Gastrocnemius medialis (tissue), 4 donors: ENCODE data around the gene REL. TPM values are rescaled to one million over a fixed set of nuclear protein-coding genes. Genes with fewer than 3 reads are reported as not detected.
"Not testable (repeated sequence)": the region's sequence is repeated elsewhere in the genome, so short reads cannot be mapped to it uniquely, and the experiment has no call there.

Experiments
- ATAC-seq, 2 donors: fragments of 150-250 bp; one replicate each; pipeline ENCODE4 v1.9.1; 2016
- DNase-seq, 2 donors: peaks; one replicate each; pipeline ENCODE4 v3.0.0-alpha.2; 2019
- H3K27ac ChIP-seq, 4 donors: fragments of 200-600 bp; sonication (generic); 1 replicate in 1 of 4; 2 replicates in 3 of 4; pipeline ENCODE4 v1.5.1; 2016 to 2018; ENCODE audit warnings: mild to moderate bottlenecking in 2 of 4, moderate library complexity in 1 of 4
- H3K27me3 ChIP-seq, 3 donors: fragments of 200-600 bp; sonication (generic) in 2 of 3; 1 replicate in 1 of 3; 2 replicates in 2 of 3; pipeline versions ENCODE4 v1.5.1 to v1.6.0; 2016 to 2019; ENCODE audit warnings: mild to moderate bottlenecking in 1 of 3, moderate library complexity in 1 of 3
- H3K36me3 ChIP-seq, 2 donors: fragments of 200-600 bp; sonication (generic) in 1 of 2; one replicate each; pipeline ENCODE4 v1.5.1; 2017 to 2018
- H3K4me1 ChIP-seq, 2 donors: fragments of 200-600 bp; sonication (generic) in 1 of 2; one replicate each; pipeline ENCODE4 v1.5.1; 2016 to 2017; ENCODE audit warnings: mild to moderate bottlenecking in 2 of 2
- H3K4me3 ChIP-seq, 4 donors: fragments of 200-600 bp; sonication (generic) in 3 of 4; 1 replicate in 1 of 4; 2 replicates in 3 of 4; pipeline ENCODE4 v1.5.1; 2016 to 2019; ENCODE audit warnings: mild to moderate bottlenecking in 2 of 4
- H3K9me3 ChIP-seq, 3 donors: fragments of 200-600 bp; sonication (generic) in 2 of 3; 1 replicate in 1 of 3; 2 replicates in 2 of 3; pipeline ENCODE4 v1.5.1; 2016 to 2019
- CTCF ChIP-seq, 5 experiments: fragments of 450-650 bp in 3 of 5; fragments of 200-600 bp in 2 of 5; sonication (generic) in 2 of 5; IDR thresholded peaks in 4 of 5; conservative IDR thresholded peaks in 1 of 5; 1 replicate in 4 of 5; 2 replicates in 1 of 5; pipeline ENCODE4 v1.5.1; 2016 to 2019; ENCODE audit warnings: antibody characterized with exemption in 5 of 5, mild to moderate bottlenecking in 3 of 5, moderate library complexity in 3 of 5
- POLR2A ChIP-seq, 2 donors: fragments of 450-650 bp; IDR thresholded peaks; one replicate each; pipeline ENCODE4 v1.6.1; 2017; ENCODE audit warnings: antibody characterized with exemption in 2 of 2, mild to moderate bottlenecking in 2 of 2, moderate library complexity in 2 of 2
- in situ Hi-C, 4 donors: fragments of 200-750 bp; cut with MboI; loops; one replicate each; pipeline versions ENCODE4 v1.15.0 to v1.8.0; 2017; ENCODE audit warnings: low sequenced_read_pairs in 4 of 4
- intact Hi-C: fragments of 100-400 bp; cut with DNase I; formaldehyde crosslinking; loops from one replicate; pipeline ENCODE4 v1.15.1; 2023; ENCODE audit warnings: low total_unique reads
- total RNA-seq, 4 donors: library from RNA; depleted of rRNA; stranded (reverse); fragments of >200 nt; gene quantifications; one replicate each; pipeline versions ENCODE4 v1.1.0 to v1.2.3, GENCODE V29; 2016

The REL gene
- total RNA-seq, 4 donors from 2014 or later, result 4.2 to 7.6 (median 5.4) TPM

- intact Hi-C loops, result no loop called here
Observed at GRCh38 chr2:60886991-60887390, 5.6 kb downstream of the REL start.

GRCh38 chr2:60888853-60889252, 7.5 kb downstream of the REL start:
- H3K4me3 ChIP-seq, result no peak overlapping the region
- no peaks in the 10 kb centered on the region for H3K9me3 ChIP-seq
- ATAC-seq (no peak), DNase-seq (no peak)
- H3K4me1 ChIP-seq, result peaks cover 22 to 28% of the 10 kb centered on the region in 2 donors
- in situ Hi-C loops (no loop called here), intact Hi-C loops (no loop called here)
- H3K27me3 ChIP-seq, result no peaks in the 10 kb centered on the region
- no peak overlapping the region for H3K27ac ChIP-seq
- no peak for TF ChIP-seq POLR2A (IDR thresholded peaks at IDR 0.05)
- TF ChIP-seq CTCF (IDR thresholded peaks at IDR 0.05 in 4 of 5, conservative IDR thresholded peaks at IDR 0.05 in 1 of 5), result no peak
- peaks cover 0 to 7% of the 10 kb centered on the region in 2 donors for H3K36me3 ChIP-seq

More at GRCh38 chr2:60886991-60887390, 5.6 kb downstream of the REL start:
- Histone ChIP-seq H3K4me3 (no peak overlapping the region), H3K27ac (no peak overlapping the region), H3K27me3 (no peaks in the 10 kb centered on the region), H3K36me3 (no peaks in the 10 kb centered on the region), H3K9me3 (no peaks in the 10 kb centered on the region), H3K4me1 (peaks cover 23 to 43% of the 10 kb centered on the region in 2 donors)
- TF ChIP-seq CTCF (IDR thresholded peaks at IDR 0.05 in 4 of 5, conservative IDR thresholded peaks at IDR 0.05 in 1 of 5), result no peak
- no peak for TF ChIP-seq POLR2A (IDR thresholded peaks at IDR 0.05)
- in situ Hi-C loops, result no loop called here
- DNase-seq (no peak), ATAC-seq (no peak)

GRCh38 chr2:60889581-60890392, 8.4 kb downstream of the REL start:
- in situ Hi-C loops, H3K27ac ChIP-seq, H3K27me3 ChIP-seq, DNase-seq, ATAC-seq, H3K4me3 ChIP-seq, H3K9me3 ChIP-seq, intact Hi-C loops: not testable (repeated sequence)
- peaks cover 4 to 14% of the 10 kb centered on the region in 2 donors for H3K36me3 ChIP-seq
- H3K4me1 ChIP-seq, result peaks cover 12 to 22% of the 10 kb centered on the region in 2 donors

GRCh38 chr2:60890393-60890707, 9.0 kb downstream of the REL start:
- no peak for DNase-seq
- no peak for ATAC-seq
- Histone ChIP-seq H3K36me3 (peaks cover 4 to 20% of the 10 kb centered on the region in 2 donors), H3K9me3 (no peaks in the 10 kb centered on the region), H3K4me1 (peaks cover 7 to 17% of the 10 kb centered on the region in 2 donors), H3K4me3 (no peak overlapping the region), H3K27me3 (no peaks in the 10 kb centered on the region), H3K27ac (no peak overlapping the region)
- intact Hi-C loops, result no loop called here
- in situ Hi-C loops, result no loop called here
- TF ChIP-seq POLR2A (IDR thresholded peaks at IDR 0.05) (no peak), CTCF (IDR thresholded peaks at IDR 0.05 in 4 of 5, conservative IDR thresholded peaks at IDR 0.05 in 1 of 5) (no peak)

- Histone ChIP-seq H3K27ac (no peak overlapping the region), H3K4me1 (peaks cover 0 to 8% of the 10 kb centered on the region in 2 donors), H3K27me3 (no peaks in the 10 kb centered on the region), H3K36me3 (peaks cover 4 to 28% of the 10 kb centered on the region in 2 donors), H3K4me3 (no peak overlapping the region), H3K9me3 (no peaks in the 10 kb centered on the region)
- DNase-seq (no peak), ATAC-seq (no peak)
- intact Hi-C loops, result no loop called here
- in situ Hi-C loops, result no loop called here
- TF ChIP-seq CTCF (IDR thresholded peaks at IDR 0.05 in 4 of 5, conservative IDR thresholded peaks at IDR 0.05 in 1 of 5), result no peak
- no peak for TF ChIP-seq POLR2A (IDR thresholded peaks at IDR 0.05)
Observed at GRCh38 chr2:60891180-60891579, 9.8 kb downstream of the REL start.
